Measurements from ENCODE around the gene IL17RA.
"Not testable (repeated sequence)": the region's sequence is repeated elsewhere in the genome, so short reads cannot be mapped to it uniquely, and the experiment has no call there.

The IL17RA gene

GRCh38 chr22:17119481-17120202 lies 34.8 kb downstream of the IL17RA start:
- DNase-seq (ENCODE audit: low read depth in 2 of 2): no peak

- peak in 1 of 2 experiments; percentile 38 for DNase-seq (ENCODE audit: low read depth in 2 of 2)
Observed at GRCh38 chr22:17120281-17120680, 35.5 kb downstream of the IL17RA start.

GRCh38 chr22:17120711-17121232 lies 36.0 kb downstream of the IL17RA start:
- no peak for DNase-seq (ENCODE audit: low read depth in 2 of 2)

GRCh38 chr22:17121233-17122195 lies 36.7 kb downstream of the IL17RA start, which contains the start of gene TMEM121B:
TSS of gene TMEM121B (minus strand) at chr22:17121360. CDS start at chr22:17121127, 233 bp downstream.
- DNase-seq (ENCODE audit: low read depth in 2 of 2): no peak

- DNase-seq (ENCODE audit: low read depth in 2 of 2): no peak
Observed at GRCh38 chr22:17130199-17130598, 45.4 kb downstream of the IL17RA start.

GRCh38 chr22:17131686-17132085 lies 46.9 kb downstream of the IL17RA start:
- no peak for DNase-seq (ENCODE audit: low read depth in 2 of 2)

- DNase-seq (ENCODE audit: low read depth in 2 of 2): no peak
Observed at GRCh38 chr22:17132112-17132511, 47.3 kb downstream of the IL17RA start.

GRCh38 chr22:17133137-17133536 lies 48.3 kb downstream of the IL17RA start:
- no peak for DNase-seq (ENCODE audit: low read depth in 2 of 2)

- DNase-seq (ENCODE audit: low read depth in 2 of 2): no peak
Observed at GRCh38 chr22:17135153-17135760, 50.5 kb downstream of the IL17RA start.

GRCh38 chr22:17137170-17137569 lies 52.4 kb downstream of the IL17RA start:
- DNase-seq (ENCODE audit: low read depth in 2 of 2): no peak

GRCh38 chr22:17137861-17138425 lies 53.1 kb downstream of the IL17RA start:
- no peak for DNase-seq (ENCODE audit: low read depth in 2 of 2)

GRCh38 chr22:17138513-17138912 lies 53.7 kb downstream of the IL17RA start:
- DNase-seq (ENCODE audit: low read depth in 2 of 2): no peak

- DNase-seq (ENCODE audit: low read depth in 2 of 2): no peak
Observed at GRCh38 chr22:17140022-17140421, 55.2 kb downstream of the IL17RA start.

GRCh38 chr22:17140826-17141766 lies 56.3 kb downstream of the IL17RA start:
- no peak for DNase-seq (ENCODE audit: low read depth in 2 of 2)

- DNase-seq (ENCODE audit: low read depth in 2 of 2): no peak
Observed at GRCh38 chr22:17143101-17143500, 58.3 kb downstream of the IL17RA start.

- DNase-seq (ENCODE audit: low read depth in 2 of 2): no peak
Observed at GRCh38 chr22:17143826-17144225, 59.0 kb downstream of the IL17RA start.

GRCh38 chr22:17145021-17145680 lies 60.4 kb downstream of the IL17RA start:
- DNase-seq (ENCODE audit: low read depth in 2 of 2): no peak

GRCh38 chr22:17147458-17147857 lies 62.7 kb downstream of the IL17RA start:
- not testable (repeated sequence) for DNase-seq (ENCODE audit: low read depth in 2 of 2)

- DNase-seq (ENCODE audit: low read depth in 2 of 2): no peak
Observed at GRCh38 chr22:17149076-17149815, 64.4 kb downstream of the IL17RA start.

Measured in stimulated activated CD4-positive, alpha-beta T cell treated with anti-CD3 and anti-CD28 coated beads, Interleukin-12 subunit alpha, Interleukin-12 subunit beta, amount 100 ng/mL, for 24 hours (primary cell).